Right atrium auricular region (tissue), 2 donors: ENCODE results near the gene USP11. TPM values are rescaled to one million over a fixed set of nuclear protein-coding genes. Genes with fewer than 3 reads are reported as not detected.

Source experiments
- DNase-seq: peaks from one replicate; pipeline ENCODE4 v3.0.0-alpha.2; 2019; ENCODE audit warnings: low spot score
- H3K27ac ChIP-seq, 2 donors: fragments of 200-600 bp; sonication (generic); 1 replicate in 1 of 2; 2 replicates in 1 of 2; pipeline ENCODE4 v1.5.1; 2016 to 2019
- H3K27me3 ChIP-seq, 2 donors: fragments of 200-600 bp; sonication (generic); one replicate each; pipeline versions ENCODE4 v1.5.1 to v1.6.0; 2017 to 2019
- H3K36me3 ChIP-seq: fragments of 200-600 bp; sonication (generic); one replicate; pipeline ENCODE4 v1.5.1; 2016
- H3K4me1 ChIP-seq, 2 donors: fragments of 200-600 bp; sonication (generic); one replicate each; pipeline versions ENCODE4 v1.5.1 to v1.6.0; 2017 to 2019
- H3K4me3 ChIP-seq, 2 donors: fragments of 200-600 bp; sonication (generic); 1 replicate in 1 of 2; 2 replicates in 1 of 2; pipeline ENCODE4 v1.5.1; 2017 to 2019; ENCODE audit warnings: mild to moderate bottlenecking in 1 of 2, moderate library complexity in 1 of 2
- H3K9me3 ChIP-seq, 2 donors: fragments of 200-600 bp; sonication (generic); one replicate each; pipeline ENCODE4 v1.5.1; 2019
- total RNA-seq, 2 donors: library from RNA; depleted of rRNA; stranded (reverse); fragments of >200 nt; gene quantifications; one replicate each; pipeline ENCODE4 v1.1.0, GENCODE V29; 2016
- TF ChIP-seq, protein P1 (sequence below), 2 donors: fragments of 200-600 bp; sonication (generic); IDR thresholded peaks; one replicate each; pipeline ENCODE4 v1.5.1; 2019; ENCODE audit warnings: antibody characterized with exemption in 2 of 2

Gene USP11
- total RNA-seq, 2 donors from 2014 or later = 35.2 to 63.6 TPM

DNA sequence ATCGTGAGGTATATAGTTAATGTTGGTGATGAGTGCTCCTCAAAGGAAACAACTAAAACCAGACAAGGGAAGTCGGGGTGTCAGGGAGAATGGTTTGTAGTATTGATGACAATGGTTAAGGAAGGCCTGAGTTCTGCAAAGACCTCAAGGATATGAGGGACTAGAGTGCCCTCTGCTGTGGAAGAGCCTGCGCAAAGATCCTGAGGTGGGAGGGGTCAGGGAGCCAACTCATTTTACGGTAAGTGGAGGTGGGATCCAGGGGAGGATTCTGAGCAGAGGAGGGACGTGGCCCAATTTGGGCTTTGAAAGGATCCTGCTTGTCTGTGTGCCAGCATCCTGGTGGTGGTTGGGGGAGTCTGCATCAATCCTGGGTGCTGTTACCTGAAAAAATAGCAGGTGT, 27.8 kb upstream of the USP11 start:
- DNase-seq = no peak
- Histone ChIP-seq H3K27me3 (no peaks in the 10 kb centered on the region), H3K9me3 (no peaks in the 10 kb centered on the region), H3K27ac (no peak overlapping the region), H3K36me3 (peaks cover 98% of the 10 kb centered on the region), H3K4me1 (peaks cover 0 to 4% of the 10 kb centered on the region in 2 donors), H3K4me3 (no peak overlapping the region)
- TF ChIP-seq, protein P1, sequence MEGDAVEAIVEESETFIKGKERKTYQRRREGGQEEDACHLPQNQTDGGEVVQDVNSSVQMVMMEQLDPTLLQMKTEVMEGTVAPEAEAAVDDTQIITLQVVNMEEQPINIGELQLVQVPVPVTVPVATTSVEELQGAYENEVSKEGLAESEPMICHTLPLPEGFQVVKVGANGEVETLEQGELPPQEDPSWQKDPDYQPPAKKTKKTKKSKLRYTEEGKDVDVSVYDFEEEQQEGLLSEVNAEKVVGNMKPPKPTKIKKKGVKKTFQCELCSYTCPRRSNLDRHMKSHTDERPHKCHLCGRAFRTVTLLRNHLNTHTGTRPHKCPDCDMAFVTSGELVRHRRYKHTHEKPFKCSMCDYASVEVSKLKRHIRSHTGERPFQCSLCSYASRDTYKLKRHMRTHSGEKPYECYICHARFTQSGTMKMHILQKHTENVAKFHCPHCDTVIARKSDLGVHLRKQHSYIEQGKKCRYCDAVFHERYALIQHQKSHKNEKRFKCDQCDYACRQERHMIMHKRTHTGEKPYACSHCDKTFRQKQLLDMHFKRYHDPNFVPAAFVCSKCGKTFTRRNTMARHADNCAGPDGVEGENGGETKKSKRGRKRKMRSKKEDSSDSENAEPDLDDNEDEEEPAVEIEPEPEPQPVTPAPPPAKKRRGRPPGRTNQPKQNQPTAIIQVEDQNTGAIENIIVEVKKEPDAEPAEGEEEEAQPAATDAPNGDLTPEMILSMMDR (IDR thresholded peaks at IDR 0.05) = no peak

DNA sequence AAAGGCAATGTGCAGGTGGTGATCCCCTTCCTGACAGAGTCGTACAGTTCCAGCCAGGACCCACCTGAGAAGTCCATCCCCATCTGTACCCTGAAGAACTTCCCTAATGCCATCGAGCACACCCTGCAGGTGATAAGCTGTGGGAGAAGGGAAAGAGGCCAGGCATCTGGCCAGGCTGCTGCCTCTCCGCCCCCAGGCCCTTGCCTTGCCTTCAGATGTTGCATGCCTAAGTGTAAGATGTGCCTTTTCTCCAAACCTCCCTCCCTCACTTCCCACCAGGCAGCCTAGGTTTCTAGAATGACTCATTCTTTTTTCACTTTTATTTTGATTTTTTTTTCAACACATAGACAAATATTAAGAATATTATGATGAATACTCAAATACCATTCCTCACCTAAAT, 26.5 kb upstream of the USP11 start:
- TF ChIP-seq, protein P1 (IDR thresholded peaks at IDR 0.05) = no peak
- Histone ChIP-seq H3K27ac (no peak overlapping the region), H3K36me3 (peaks cover 98% of the 10 kb centered on the region), H3K9me3 (no peaks in the 10 kb centered on the region), H3K27me3 (no peaks in the 10 kb centered on the region), H3K4me1 (no peaks in the 10 kb centered on the region), H3K4me3 (no peak overlapping the region)
- DNase-seq = no peak

DNA sequence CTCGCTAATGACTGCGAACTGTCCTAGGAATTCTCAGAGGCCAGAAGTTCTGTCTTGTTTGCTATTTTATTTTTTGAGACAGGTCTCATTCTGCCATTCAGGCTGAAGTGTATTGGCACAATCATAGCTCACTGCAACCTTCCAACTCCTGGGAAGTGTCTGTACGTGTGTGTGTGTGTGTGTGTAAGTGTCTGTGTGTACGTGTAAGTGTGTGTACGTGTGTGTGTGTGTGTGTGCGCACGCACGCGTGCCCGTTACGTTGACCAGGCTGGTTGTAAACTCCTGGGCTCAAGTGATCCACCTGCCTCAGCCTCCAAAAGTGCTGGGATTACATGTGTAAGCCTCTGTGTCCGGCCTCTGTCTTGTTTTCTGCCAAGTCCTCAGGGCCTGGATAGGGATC, 24.7 kb upstream of the USP11 start:
- no peak overlapping the region for H3K4me3 ChIP-seq
- TF ChIP-seq, protein P1 (IDR thresholded peaks at IDR 0.05) = no peak
- no peaks in the 10 kb centered on the region for H3K27me3 ChIP-seq
- DNase-seq = no peak
- peaks cover 98% of the 10 kb centered on the region for H3K36me3 ChIP-seq
- H3K9me3 ChIP-seq = no peaks in the 10 kb centered on the region
- H3K27ac ChIP-seq = peak overlapping the region in 1 of 2 donors; percentile 74
- H3K4me1 ChIP-seq = no peaks in the 10 kb centered on the region

DNA sequence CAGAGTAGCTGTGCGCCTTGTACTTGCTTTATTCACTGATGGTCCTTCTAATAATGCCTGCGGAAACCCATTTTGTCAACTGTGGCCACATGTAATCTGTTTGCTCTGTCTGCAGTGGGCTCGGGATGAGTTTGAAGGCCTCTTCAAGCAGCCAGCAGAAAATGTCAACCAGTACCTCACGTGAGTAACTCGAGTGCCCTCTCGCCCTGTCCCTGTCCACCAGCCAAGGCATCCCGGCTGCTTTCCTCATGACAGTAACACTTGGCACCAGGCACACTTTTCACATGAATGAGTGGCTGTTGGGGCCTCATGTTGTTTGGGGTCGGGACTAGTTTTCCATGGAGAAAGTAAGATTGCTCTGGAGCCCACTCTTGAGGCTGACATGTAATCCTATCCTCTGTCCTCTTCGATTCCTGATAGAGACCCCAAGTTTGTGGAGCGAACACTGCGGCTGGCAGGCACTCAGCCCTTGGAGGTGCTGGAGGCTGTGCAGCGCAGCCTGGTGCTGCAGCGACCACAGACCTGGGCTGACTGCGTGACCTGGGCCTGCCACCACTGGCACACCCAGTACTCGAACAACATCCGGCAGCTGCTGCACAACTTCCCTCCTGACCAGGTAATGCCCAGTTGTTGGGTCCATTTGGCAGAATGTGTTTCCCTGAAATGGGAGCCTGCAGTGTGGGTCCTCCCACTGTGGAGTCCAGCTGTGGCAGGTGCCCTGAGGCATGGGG, 23.1 kb upstream of the USP11 start:
- TF ChIP-seq, protein P1 (IDR thresholded peaks at IDR 0.05) = no peak
- Histone ChIP-seq H3K36me3 (peaks cover 98% of the 10 kb centered on the region), H3K4me3 (no peak overlapping the region), H3K27ac (peak overlapping the region; percentile 74 to 78), H3K9me3 (no peaks in the 10 kb centered on the region), H3K27me3 (no peaks in the 10 kb centered on the region), H3K4me1 (no peaks in the 10 kb centered on the region)
- DNase-seq = no peak

DNA sequence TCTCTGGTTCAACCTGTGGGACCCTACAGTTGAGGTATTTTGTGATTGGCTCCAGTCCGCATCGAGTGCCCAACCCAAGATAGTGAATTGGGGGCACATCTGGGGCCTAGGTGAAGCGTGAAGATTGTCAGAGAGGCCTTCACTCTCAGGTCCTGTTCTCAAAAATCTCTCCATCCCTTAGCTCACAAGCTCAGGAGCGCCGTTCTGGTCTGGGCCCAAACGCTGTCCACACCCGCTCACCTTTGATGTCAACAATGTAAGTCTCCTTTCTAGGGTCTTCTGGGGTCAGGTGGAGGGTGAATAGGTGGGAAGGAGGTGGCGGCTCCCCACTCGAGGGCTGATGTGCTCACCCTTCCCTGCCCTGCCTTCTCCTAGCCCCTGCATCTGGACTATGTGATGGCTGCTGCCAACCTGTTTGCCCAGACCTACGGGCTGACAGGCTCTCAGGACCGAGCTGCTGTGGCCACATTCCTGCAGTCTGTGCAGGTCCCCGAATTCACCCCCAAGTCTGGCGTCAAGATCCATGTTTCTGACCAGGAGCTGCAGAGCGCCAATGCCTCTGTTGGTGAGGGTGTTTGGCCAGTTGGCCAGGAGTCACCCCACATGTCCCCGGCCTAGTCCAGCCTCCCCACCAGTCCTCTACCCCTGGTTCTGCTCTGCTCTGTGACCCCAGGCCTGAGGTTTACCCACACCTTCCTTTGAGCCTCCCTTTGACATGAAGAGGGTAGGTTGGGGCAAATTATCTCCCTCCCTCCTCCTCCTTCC, 22.0 kb upstream of the USP11 start:
- peak overlapping the region; percentile 74 to 78 for H3K27ac ChIP-seq
- H3K36me3 ChIP-seq = peaks cover 100% of the 10 kb centered on the region
- TF ChIP-seq, protein P1 (IDR thresholded peaks at IDR 0.05) = no peak
- no peak overlapping the region for H3K4me3 ChIP-seq
- H3K9me3 ChIP-seq = no peaks in the 10 kb centered on the region
- no peak for DNase-seq
- no peaks in the 10 kb centered on the region for H3K4me1 ChIP-seq
- no peaks in the 10 kb centered on the region for H3K27me3 ChIP-seq
